Right atrium auricular region (tissue), 2 donors: Measurements from ENCODE around the gene KIRREL3. TPM values are rescaled to one million over a fixed set of nuclear protein-coding genes. Genes with fewer than 3 reads are reported as not detected.

Experiments
- DNase-seq: peaks from one replicate; pipeline ENCODE4 v3.0.0-alpha.2; 2019; ENCODE audit warnings: low spot score
- H3K27ac ChIP-seq, 2 donors: fragments of 200-600 bp; sonication (generic); 1 replicate in 1 of 2; 2 replicates in 1 of 2; pipeline ENCODE4 v1.5.1; 2016 to 2019
- H3K27me3 ChIP-seq, 2 donors: fragments of 200-600 bp; sonication (generic); one replicate each; pipeline versions ENCODE4 v1.5.1 to v1.6.0; 2017 to 2019
- H3K36me3 ChIP-seq: fragments of 200-600 bp; sonication (generic); one replicate; pipeline ENCODE4 v1.5.1; 2016
- H3K4me1 ChIP-seq, 2 donors: fragments of 200-600 bp; sonication (generic); one replicate each; pipeline versions ENCODE4 v1.5.1 to v1.6.0; 2017 to 2019
- H3K4me3 ChIP-seq, 2 donors: fragments of 200-600 bp; sonication (generic); 1 replicate in 1 of 2; 2 replicates in 1 of 2; pipeline ENCODE4 v1.5.1; 2017 to 2019; ENCODE audit warnings: mild to moderate bottlenecking in 1 of 2, moderate library complexity in 1 of 2
- H3K9me3 ChIP-seq, 2 donors: fragments of 200-600 bp; sonication (generic); one replicate each; pipeline ENCODE4 v1.5.1; 2019
- total RNA-seq, 2 donors: library from RNA; depleted of rRNA; stranded (reverse); fragments of >200 nt; gene quantifications; one replicate each; pipeline ENCODE4 v1.1.0, GENCODE V29; 2016
- TF ChIP-seq, protein P1 (sequence below), 2 donors: fragments of 200-600 bp; sonication (generic); IDR thresholded peaks; one replicate each; pipeline ENCODE4 v1.5.1; 2019; ENCODE audit warnings: antibody characterized with exemption in 2 of 2

Gene KIRREL3
- total RNA-seq, 2 donors from 2014 or later = 0.51 to 0.74 TPM

DNA sequence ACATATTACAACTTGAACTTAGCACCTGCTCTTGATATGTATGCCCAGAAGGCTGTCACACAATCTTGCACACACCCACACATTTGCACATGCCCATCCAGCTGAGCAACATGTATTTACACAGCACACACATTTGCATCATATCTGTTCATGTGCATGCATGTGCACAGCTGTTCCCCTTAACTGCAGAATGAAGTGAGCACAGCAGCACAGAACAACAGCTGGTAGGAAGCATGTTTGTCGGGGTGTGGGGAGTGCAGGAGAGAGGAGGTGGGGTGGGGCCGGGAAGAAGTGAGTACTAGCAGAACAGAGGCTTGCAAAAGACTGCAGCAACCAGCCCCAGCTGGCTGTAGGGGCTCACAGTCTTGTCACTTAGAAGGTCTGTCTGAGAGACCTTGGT is 296.5 kb downstream of the KIRREL3 start:
- TF ChIP-seq, protein P1, sequence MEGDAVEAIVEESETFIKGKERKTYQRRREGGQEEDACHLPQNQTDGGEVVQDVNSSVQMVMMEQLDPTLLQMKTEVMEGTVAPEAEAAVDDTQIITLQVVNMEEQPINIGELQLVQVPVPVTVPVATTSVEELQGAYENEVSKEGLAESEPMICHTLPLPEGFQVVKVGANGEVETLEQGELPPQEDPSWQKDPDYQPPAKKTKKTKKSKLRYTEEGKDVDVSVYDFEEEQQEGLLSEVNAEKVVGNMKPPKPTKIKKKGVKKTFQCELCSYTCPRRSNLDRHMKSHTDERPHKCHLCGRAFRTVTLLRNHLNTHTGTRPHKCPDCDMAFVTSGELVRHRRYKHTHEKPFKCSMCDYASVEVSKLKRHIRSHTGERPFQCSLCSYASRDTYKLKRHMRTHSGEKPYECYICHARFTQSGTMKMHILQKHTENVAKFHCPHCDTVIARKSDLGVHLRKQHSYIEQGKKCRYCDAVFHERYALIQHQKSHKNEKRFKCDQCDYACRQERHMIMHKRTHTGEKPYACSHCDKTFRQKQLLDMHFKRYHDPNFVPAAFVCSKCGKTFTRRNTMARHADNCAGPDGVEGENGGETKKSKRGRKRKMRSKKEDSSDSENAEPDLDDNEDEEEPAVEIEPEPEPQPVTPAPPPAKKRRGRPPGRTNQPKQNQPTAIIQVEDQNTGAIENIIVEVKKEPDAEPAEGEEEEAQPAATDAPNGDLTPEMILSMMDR (IDR thresholded peaks at IDR 0.05) = no peak
- DNase-seq = no peak
- H3K4me3 ChIP-seq = no peak overlapping the region
- no peaks in the 10 kb centered on the region for H3K4me1 ChIP-seq
- no peaks in the 10 kb centered on the region for H3K36me3 ChIP-seq
- H3K9me3 ChIP-seq = no peaks in the 10 kb centered on the region
- H3K27ac ChIP-seq = no peak overlapping the region
- no peaks in the 10 kb centered on the region for H3K27me3 ChIP-seq

DNA sequence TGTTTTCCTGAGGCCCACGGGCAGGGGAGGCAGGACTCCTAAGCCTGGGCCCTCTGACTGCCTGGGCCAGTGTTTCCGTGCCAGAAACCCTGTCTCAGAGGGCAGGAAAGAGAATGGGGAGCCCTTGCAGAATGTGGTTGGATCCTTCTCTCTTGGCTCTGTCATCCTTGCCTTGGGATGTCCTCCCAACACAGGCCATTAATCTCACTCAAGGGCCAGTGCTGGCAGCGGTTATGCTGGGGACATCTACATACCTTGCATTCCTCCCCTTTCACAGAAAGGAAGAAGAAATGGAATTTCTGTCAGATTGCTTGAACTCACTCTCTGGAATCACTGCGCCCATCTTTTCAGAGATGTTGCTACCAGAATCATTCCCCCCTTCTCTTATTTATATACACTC is 296.9 kb downstream of the KIRREL3 start:
- DNase-seq = no peak
- H3K9me3 ChIP-seq = no peaks in the 10 kb centered on the region
- H3K27ac ChIP-seq = no peak overlapping the region
- H3K4me3 ChIP-seq = no peak overlapping the region
- no peaks in the 10 kb centered on the region for H3K4me1 ChIP-seq
- H3K36me3 ChIP-seq = no peaks in the 10 kb centered on the region
- H3K27me3 ChIP-seq = no peaks in the 10 kb centered on the region
- TF ChIP-seq, protein P1 (IDR thresholded peaks at IDR 0.05) = no peak

DNA sequence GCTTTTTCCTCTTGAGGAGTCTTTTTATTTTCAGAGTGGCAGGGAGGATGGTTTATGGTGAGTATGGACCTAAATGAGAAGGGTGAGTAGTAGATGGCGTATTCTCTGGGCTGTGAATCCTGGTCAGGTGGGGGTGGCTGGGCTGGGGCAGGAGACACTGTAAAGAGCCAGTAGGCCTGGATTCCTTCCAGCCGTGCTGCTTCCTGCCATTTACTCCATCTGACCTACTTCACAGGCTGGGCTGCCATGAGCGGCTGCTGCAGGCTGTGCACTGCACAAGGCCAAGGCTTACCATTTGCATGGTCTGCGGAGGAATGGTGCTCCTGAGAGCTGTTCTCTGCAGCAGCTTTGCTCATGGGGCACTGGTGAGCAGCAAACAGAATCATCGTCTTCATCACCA is 297.6 kb downstream of the KIRREL3 start:
- Histone ChIP-seq H3K36me3 (no peaks in the 10 kb centered on the region), H3K4me1 (no peaks in the 10 kb centered on the region), H3K27ac (no peak overlapping the region), H3K27me3 (no peaks in the 10 kb centered on the region), H3K4me3 (no peak overlapping the region), H3K9me3 (no peaks in the 10 kb centered on the region)
- TF ChIP-seq, protein P1 (IDR thresholded peaks at IDR 0.05) = no peak
- DNase-seq = no peak

DNA sequence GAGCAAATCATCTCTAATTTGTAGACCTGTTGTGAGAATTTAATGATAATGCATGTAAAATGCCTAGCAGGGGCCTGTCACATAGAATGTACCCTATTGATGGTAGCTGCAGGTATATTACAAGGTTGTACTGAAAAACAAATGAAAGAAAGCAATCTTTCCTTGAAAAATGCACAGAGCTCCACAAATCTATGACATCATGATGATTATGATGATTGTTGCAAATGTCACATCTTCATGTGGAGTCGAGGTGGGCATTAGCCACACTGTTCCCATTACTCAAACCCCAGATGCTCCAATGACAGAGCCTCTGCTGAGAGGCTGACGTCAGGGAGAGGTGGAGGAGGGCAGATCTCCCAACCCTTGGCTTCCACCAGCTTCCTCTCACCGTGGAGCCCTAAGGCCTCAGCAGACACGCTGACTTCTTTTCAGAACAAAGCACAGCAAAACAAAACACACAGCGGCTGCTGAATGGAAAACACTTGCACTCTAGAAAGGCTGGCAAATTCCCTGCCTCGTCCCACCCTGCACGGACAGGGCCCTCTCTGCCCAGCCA is 298.3 kb downstream of the KIRREL3 start:
- no peak for DNase-seq
- no peaks in the 10 kb centered on the region for H3K36me3 ChIP-seq
- no peak overlapping the region for H3K4me3 ChIP-seq
- TF ChIP-seq, protein P1 (IDR thresholded peaks at IDR 0.05) = no peak
- no peaks in the 10 kb centered on the region for H3K9me3 ChIP-seq
- no peak overlapping the region for H3K27ac ChIP-seq
- no peaks in the 10 kb centered on the region for H3K27me3 ChIP-seq
- H3K4me1 ChIP-seq = no peaks in the 10 kb centered on the region

DNA sequence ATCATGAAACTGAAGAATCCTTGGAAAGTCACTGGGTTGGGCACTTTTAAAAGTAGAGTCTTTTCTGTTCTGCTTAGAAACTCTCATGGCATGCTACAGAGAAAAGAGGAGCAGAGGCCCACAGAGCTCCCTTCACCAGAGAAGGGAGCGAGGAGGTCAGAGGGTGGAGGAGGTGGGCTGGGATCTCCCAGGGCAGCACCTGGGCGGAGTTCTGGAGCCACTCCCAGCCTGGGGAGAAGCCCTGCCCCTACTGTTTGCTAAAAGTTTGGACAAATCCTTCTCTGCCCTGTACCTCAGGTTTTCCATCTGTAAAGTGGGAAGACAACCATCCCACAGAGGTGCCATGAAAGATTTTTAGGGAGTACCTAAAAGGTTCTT is 299.1 kb downstream of the KIRREL3 start:
- Histone ChIP-seq H3K27me3 (no peaks in the 10 kb centered on the region), H3K9me3 (no peaks in the 10 kb centered on the region), H3K27ac (no peak overlapping the region), H3K36me3 (no peaks in the 10 kb centered on the region), H3K4me1 (no peaks in the 10 kb centered on the region), H3K4me3 (no peak overlapping the region)
- no peak for DNase-seq
- TF ChIP-seq, protein P1 (IDR thresholded peaks at IDR 0.05) = no peak
